ENCODE measurements around the gene JARID2. TPM values are rescaled to one million over a fixed set of nuclear protein-coding genes. Genes with fewer than 3 reads are reported as not detected.

JARID2 gene
- total and polyA plus RNA-seq, 3 donors from 2014 or later = 36.1 to 60.8 (median 53.7) TPM

- intact Hi-C loops (cut with DNase I; ENCODE audit: low total_unique reads) = no loop called here
- Histone ChIP-seq H3K9me3 (no peaks in the 10 kb centered on the region), H3K4me1 (peaks cover 15% of the 10 kb centered on the region), H3K4me3 (no peak overlapping the region), H3K27ac (no peak overlapping the region), H3K36me3 (ENCODE audit: low read depth, missing control alignments) (no peaks in the 10 kb centered on the region), H3K27me3 (no peaks in the 10 kb centered on the region)
- TF ChIP-seq CTCF (IDR thresholded peaks at IDR 0.05) (no peak), POLR2A (IDR thresholded peaks at IDR 0.05) (no peak)
- WGBS, 2 donors = 82 to 84% methylated on average over 10 of the region's 10 CpGs
- peak; percentile 33 for DNase-seq
These were observed 249.6 kb downstream of the JARID2 start for GRCh38 chr6:15495375-15495901.

GRCh38 chr6:15496345-15497131 lies 250.7 kb downstream of the JARID2 start:
- H3K27ac ChIP-seq = no peak overlapping the region
- no peak overlapping the region for H3K4me3 ChIP-seq
- TF ChIP-seq CTCF (IDR thresholded peaks at IDR 0.05) (no peak), POLR2A (IDR thresholded peaks at IDR 0.05) (no peak)
- no peaks in the 10 kb centered on the region for H3K36me3 ChIP-seq (ENCODE audit: low read depth, missing control alignments)
- no peaks in the 10 kb centered on the region for H3K9me3 ChIP-seq
- no peaks in the 10 kb centered on the region for H3K27me3 ChIP-seq
- no peak for DNase-seq
- intact Hi-C loops (cut with DNase I; ENCODE audit: low total_unique reads) = no loop called here
- peaks cover 7% of the 10 kb centered on the region for H3K4me1 ChIP-seq
- WGBS, 2 donors = 80 to 94% methylated on average over 28 to 60 of the region's 60 CpGs

- no peak for DNase-seq
- 90 to 92% methylated on average over 12 of the region's 12 CpGs for WGBS, 2 donors
- Histone ChIP-seq H3K4me1 (peaks cover 9% of the 10 kb centered on the region), H3K4me3 (no peak overlapping the region), H3K27ac (no peak overlapping the region), H3K36me3 (ENCODE audit: low read depth, missing control alignments) (no peaks in the 10 kb centered on the region), H3K27me3 (no peaks in the 10 kb centered on the region), H3K9me3 (no peaks in the 10 kb centered on the region)
- TF ChIP-seq CTCF (IDR thresholded peaks at IDR 0.05) (no peak), POLR2A (IDR thresholded peaks at IDR 0.05) (no peak)
- intact Hi-C loops (cut with DNase I; ENCODE audit: low total_unique reads) = no loop called here
These were observed 252.8 kb downstream of the JARID2 start for GRCh38 chr6:15498640-15499039.

- Histone ChIP-seq H3K27me3 (no peaks in the 10 kb centered on the region), H3K36me3 (ENCODE audit: low read depth, missing control alignments) (no peaks in the 10 kb centered on the region), H3K9me3 (no peaks in the 10 kb centered on the region), H3K4me3 (no peak overlapping the region), H3K4me1 (peaks cover 13% of the 10 kb centered on the region), H3K27ac (no peak overlapping the region)
- intact Hi-C loops (cut with DNase I; ENCODE audit: low total_unique reads) = no loop called here
- TF ChIP-seq POLR2A (IDR thresholded peaks at IDR 0.05) (no peak), CTCF (IDR thresholded peaks at IDR 0.05) (no peak)
- no peak for DNase-seq
- WGBS, 2 donors = 84 to 88% methylated on average over 12 of the region's 12 CpGs
These were observed 253.3 kb downstream of the JARID2 start for GRCh38 chr6:15499125-15499524.

Measured in testis (tissue), 3 donors.